T-cell (primary cell): ENCODE measurements around the gene LRRN4. TPM values are rescaled to one million over a fixed set of nuclear protein-coding genes. Genes with fewer than 3 reads are reported as not detected.

Experiments
- ATAC-seq, 4 experiments: fragments of 200-7000 bp in 3 of 4; fragments of 150-1000 bp in 1 of 4; cut with Tn5 transposase; replicated peaks in 1 of 4; 1 replicate in 3 of 4; 2 replicates in 1 of 4; pipeline ENCODE4 v1.10.0; 2021; ENCODE audit warnings: moderate library complexity in 3 of 4, mild to moderate bottlenecking in 2 of 4, moderate number of reproducible peaks in 1 of 4
- CTCF ChIA-PET, 2 donors: fragments of 300-600 bp; sonication (Branson Sonifier 250); formaldehyde crosslinking; loops; one replicate each; lab custom pipeline; 2022; ENCODE audit warnings: antibody characterized with exemption in 2 of 2; lab: Charles Lee
- POLR2A ChIA-PET, 2 donors: fragments of 300-600 bp; sonication (Branson Sonifier 250); formaldehyde crosslinking; loops; one replicate each; lab custom pipeline; 2022; ENCODE audit warnings: antibody characterized with exemption in 2 of 2; lab: Charles Lee
- DNase-seq, 35 experiments: peaks; one replicate each; pipeline versions ENCODE4 v3.0.0 to v3.0.0-alpha.2; 2013 to 2023
- H3K27ac ChIP-seq: one replicate; pipeline ENCODE4 v1.5.1; 2013; ENCODE audit warnings: low read length
- H3K27me3 ChIP-seq, 2 experiments: replicated peaks in 1 of 2; 1 replicate in 1 of 2; 2 replicates in 1 of 2; pipeline versions ENCODE4 v1.6.1 to v1.7.0; 2013; ENCODE audit warnings: low read length in 1 of 2, mixed read lengths in 1 of 2; ENCODE audit not compliant: control insufficient read depth in 2 of 2, insufficient read depth in 2 of 2; ENCODE audit errors: extremely low read depth in 1 of 2
- H3K36me3 ChIP-seq, 2 donors: 1 replicate in 1 of 2; 2 replicates in 1 of 2; pipeline versions ENCODE4 v1.6.1 to v1.7.0; 2013; ENCODE audit warnings: low read length in 1 of 2; ENCODE audit not compliant: control insufficient read depth in 2 of 2, insufficient read depth in 1 of 2; ENCODE audit errors: extremely low read depth in 1 of 2
- H3K4me1 ChIP-seq, 2 experiments: 1 replicate in 1 of 2; 2 replicates in 1 of 2; pipeline versions ENCODE4 v1.6.1 to v1.7.0; 2013; ENCODE audit warnings: low read length in 2 of 2, mixed read lengths in 1 of 2; ENCODE audit not compliant: insufficient read depth in 2 of 2, control insufficient read depth in 1 of 2; ENCODE audit errors: extremely low read depth in 1 of 2
- H3K4me3 ChIP-seq, 2 donors: 1 replicate in 1 of 2; 2 replicates in 1 of 2; pipeline versions ENCODE4 v1.5.1 to v1.7.0; 2013; ENCODE audit warnings: mild to moderate bottlenecking in 2 of 2, low read length in 1 of 2, moderate library complexity in 1 of 2; ENCODE audit not compliant: control insufficient read depth in 1 of 2; ENCODE audit errors: extremely low read depth in 1 of 2
- H3K9me3 ChIP-seq: 2 replicates; pipeline ENCODE4 v1.7.0; 2013
- H3K27ac Mint-ChIP-seq, 2 donors: one replicate each; pipeline ENCODE4 v1.8.0; 2020 to 2021; ENCODE audit warnings: mild to moderate bottlenecking in 2 of 2, mixed read lengths in 2 of 2
- H3K27me3 Mint-ChIP-seq, 2 donors: one replicate each; pipeline ENCODE4 v1.8.0; 2021 to 2022; ENCODE audit warnings: mixed read lengths in 2 of 2
- H3K36me3 Mint-ChIP-seq: one replicate; pipeline ENCODE4 v1.8.0; 2021; ENCODE audit warnings: mixed read lengths
- H3K4me1 Mint-ChIP-seq, 3 donors: one replicate each; pipeline ENCODE4 v1.8.0; 2020 to 2022; ENCODE audit warnings: mixed read lengths in 3 of 3, mild to moderate bottlenecking in 1 of 3
- H3K4me3 Mint-ChIP-seq, 3 donors: one replicate each; pipeline ENCODE4 v1.8.0; 2020 to 2022; ENCODE audit warnings: mild to moderate bottlenecking in 3 of 3, mixed read lengths in 3 of 3, moderate library complexity in 3 of 3
- H3K9me3 Mint-ChIP-seq, 3 donors: one replicate each; pipeline ENCODE4 v1.8.0; 2020 to 2022; ENCODE audit warnings: mixed read lengths in 3 of 3
- WGBS: methylation state at CpG from one replicate; pipeline ENCODE4 v1.1.5; 2013; ENCODE audit warnings: missing lambda C conversion rate; ENCODE audit not compliant: insufficient coverage; 5-methylcytosine and 5-hydroxymethylcytosine counted together
- total RNA-seq, 35 experiments: library from RNA in 6 of 35; stranded (reverse) in 6 of 35; fragments of 120-200 nt in 1 of 35; gene quantifications; one replicate each; pipeline versions ENCODE4 v1.2.1 to v1.2.4 and lab custom pipeline; 2013 to 2026

Gene LRRN4
- total RNA-seq, 5 donors from 2014 or later (not counting 1 experiment from before 2014, with no cell fraction given): 0.09 TPM; not detected in 3

DNA sequence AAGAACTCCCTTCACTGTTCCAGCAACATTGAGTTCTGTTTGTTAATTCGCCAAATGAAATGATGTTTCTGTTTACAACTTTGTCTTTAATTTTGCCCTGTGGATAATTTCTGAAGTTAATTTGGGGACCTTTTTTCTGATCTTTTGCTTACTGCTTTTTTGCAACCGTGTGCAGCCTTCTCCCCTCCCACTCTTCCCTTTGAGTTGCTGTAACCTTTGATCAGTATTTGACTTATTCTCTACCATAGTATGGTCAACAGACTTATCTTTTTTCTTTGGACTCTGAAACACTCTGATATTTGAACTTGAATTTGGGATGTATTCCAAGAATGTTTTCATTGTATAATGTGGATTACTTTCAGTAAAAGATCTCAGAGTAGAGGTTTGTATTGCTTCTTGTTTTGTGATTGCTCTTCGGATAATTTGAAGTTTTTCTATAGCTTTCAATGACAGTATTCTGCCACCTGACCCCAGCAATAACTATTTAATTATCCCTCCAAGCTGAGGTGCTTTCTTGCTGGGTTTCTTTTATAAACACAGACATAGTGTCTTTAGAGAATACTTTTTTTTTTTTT is 46.2 kb downstream of the LRRN4 start:
- Mint-ChIP-seq H3K9me3 (no peaks in the 10 kb centered on the region), H3K27ac (no peak overlapping the region), H3K4me1 (peaks cover 44 to 47% (median 44%) of the 10 kb centered on the region in 3 donors), H3K4me3 (peak overlapping the region; percentile 92 to 95 (median 95)), H3K27me3 (no peaks in the 10 kb centered on the region), H3K36me3 (peaks cover 25% of the 10 kb centered on the region)
- Histone ChIP-seq H3K27me3 (no peaks in the 10 kb centered on the region), H3K27ac (no peak overlapping the region), H3K4me3 (peak overlapping the region in 1 of 2 donors; percentile 90), H3K36me3 (peaks cover 0 to 19% of the 10 kb centered on the region in 2 donors), H3K4me1 (peaks cover 13 to 22% of the 10 kb centered on the region in 2 experiments), H3K9me3 (no peaks in the 10 kb centered on the region)
- no peak for ATAC-seq
- CTCF ChIA-PET: interaction anchor here in 1 of 2 donors (0.6 to 1.1 kb wide), 2 partner anchors 13 to 56 kb away, joined by 3 to 4 read pairs; no protein-coding TSS in a partner anchor
- POLR2A ChIA-PET: interaction anchor here (0.6 to 0.7 kb wide), 2 partner anchors 94 to 172 kb away, joined by 3 to 12 read pairs; no protein-coding TSS in a partner anchor
- no peak for DNase-seq
- WGBS: no CpG with 5 or more reads among the region's 3 CpGs

- Histone ChIP-seq H3K36me3 (peaks cover 0 to 14% of the 10 kb centered on the region in 2 donors), H3K4me1 (peaks cover 12 to 22% of the 10 kb centered on the region in 2 experiments), H3K27ac (no peak overlapping the region), H3K9me3 (no peaks in the 10 kb centered on the region), H3K27me3 (no peaks in the 10 kb centered on the region), H3K4me3 (peak overlapping the region; percentile 78 to 90)
- ChIA-PET CTCF (interaction anchor here in 1 of 2 donors (0.6 kb wide), 1 partner anchor 12 kb away, joined by 4 read pairs; no protein-coding TSS in a partner anchor), POLR2A (interaction anchor here in 1 of 2 donors (0.6 kb wide), 1 partner anchor 94 kb away, joined by 12 read pairs; no protein-coding TSS in a partner anchor)
- DNase-seq (no peak), ATAC-seq (no peak)
- peaks cover 39 to 42% (median 39%) of the 10 kb centered on the region in 3 donors for H3K4me1 Mint-ChIP-seq
- WGBS: no CpG with 5 or more reads among the region's 4 CpGs
- H3K9me3 Mint-ChIP-seq: no peaks in the 10 kb centered on the region
- peaks cover 20% of the 10 kb centered on the region for H3K36me3 Mint-ChIP-seq
- H3K4me3 Mint-ChIP-seq: peak overlapping the region; percentile 92 to 95 (median 95)
- H3K27ac Mint-ChIP-seq: peak overlapping the region in 1 of 2 donors; percentile 48
- H3K27me3 Mint-ChIP-seq: no peaks in the 10 kb centered on the region
Observed at GRCh38 chr20:6007094-6007528, 46.7 kb downstream of the LRRN4 start.

DNA sequence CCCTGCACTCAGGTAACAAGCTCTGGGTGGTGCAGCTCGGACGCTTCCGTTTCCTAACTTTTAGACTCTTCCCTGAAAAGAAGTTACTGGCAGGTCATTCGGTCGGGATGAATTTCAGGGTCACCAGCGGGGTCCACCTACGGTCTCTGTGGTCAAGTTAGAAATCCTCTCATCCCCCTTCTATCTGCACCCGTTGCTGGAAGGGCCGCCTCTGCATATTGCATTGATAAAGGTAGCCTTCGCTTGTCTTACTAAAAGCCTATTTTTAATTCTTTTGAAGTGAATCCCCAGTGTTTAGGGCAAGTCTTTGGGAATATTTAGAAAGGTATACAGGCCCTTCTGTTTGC is 47.3 kb downstream of the LRRN4 start:
- ATAC-seq (no peak), DNase-seq (no peak)
- Histone ChIP-seq H3K36me3 (peaks cover 0 to 9% of the 10 kb centered on the region in 2 donors), H3K27me3 (no peaks in the 10 kb centered on the region), H3K27ac (no peak overlapping the region), H3K9me3 (no peaks in the 10 kb centered on the region), H3K4me3 (peak overlapping the region; percentile 78 to 90), H3K4me1 (peaks cover 10 to 22% of the 10 kb centered on the region in 2 experiments)
- no peaks in the 10 kb centered on the region for H3K9me3 Mint-ChIP-seq
- peaks cover 15% of the 10 kb centered on the region for H3K36me3 Mint-ChIP-seq
- H3K4me1 Mint-ChIP-seq: peaks cover 36 to 37% (median 36%) of the 10 kb centered on the region in 3 donors
- no peaks in the 10 kb centered on the region for H3K27me3 Mint-ChIP-seq
- peak overlapping the region; percentile 92 to 95 (median 95) for H3K4me3 Mint-ChIP-seq
- WGBS: 0% methylated on average over 5 of the region's 10 CpGs
- H3K27ac Mint-ChIP-seq: peak overlapping the region; percentile 90
- ChIA-PET CTCF (no interaction called here), POLR2A (no interaction called here)

DNA sequence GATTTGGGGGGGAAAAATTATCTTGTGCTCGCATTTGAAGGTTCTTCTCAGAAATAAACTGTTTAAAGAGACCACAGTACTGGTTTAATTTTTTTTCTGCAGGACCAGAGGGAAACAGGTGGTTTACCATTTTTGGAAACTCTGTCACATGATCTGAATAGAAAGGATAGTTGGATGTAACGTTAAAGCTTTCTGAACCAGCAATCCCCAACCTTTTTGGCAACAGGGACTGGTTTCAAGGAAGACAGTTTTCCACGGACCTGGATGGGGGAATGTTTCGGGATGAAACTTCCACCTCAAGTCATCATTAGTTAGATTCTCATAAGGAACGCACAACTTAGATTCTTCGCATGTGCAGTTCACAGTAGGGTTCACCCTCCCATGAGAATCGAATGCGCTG is 53.0 kb downstream of the LRRN4 start:
- Mint-ChIP-seq H3K27ac (no peak overlapping the region), H3K36me3 (no peaks in the 10 kb centered on the region), H3K27me3 (no peaks in the 10 kb centered on the region), H3K9me3 (no peaks in the 10 kb centered on the region), H3K4me1 (peaks cover 32 to 42% (median 34%) of the 10 kb centered on the region in 3 donors), H3K4me3 (no peak overlapping the region)
- WGBS: 52% methylated on average over 4 of the region's 8 CpGs
- no peak for DNase-seq
- ATAC-seq: no peak
- ChIA-PET POLR2A (interaction anchor here (0.6 to 0.7 kb wide), 2 partner anchors 65 to 480 kb away, joined by 3 read pairs; no protein-coding TSS in a partner anchor), CTCF (interaction anchor here in 1 of 2 donors (1.2 kb wide), 1 partner anchor 9 kb away, joined by 3 read pairs; no protein-coding TSS in a partner anchor)
- Histone ChIP-seq H3K4me3 (no peak overlapping the region), H3K36me3 (no peaks in the 10 kb centered on the region), H3K4me1 (peaks cover 10 to 20% of the 10 kb centered on the region in 2 experiments), H3K9me3 (no peaks in the 10 kb centered on the region), H3K27me3 (no peaks in the 10 kb centered on the region), H3K27ac (no peak overlapping the region)

DNA sequence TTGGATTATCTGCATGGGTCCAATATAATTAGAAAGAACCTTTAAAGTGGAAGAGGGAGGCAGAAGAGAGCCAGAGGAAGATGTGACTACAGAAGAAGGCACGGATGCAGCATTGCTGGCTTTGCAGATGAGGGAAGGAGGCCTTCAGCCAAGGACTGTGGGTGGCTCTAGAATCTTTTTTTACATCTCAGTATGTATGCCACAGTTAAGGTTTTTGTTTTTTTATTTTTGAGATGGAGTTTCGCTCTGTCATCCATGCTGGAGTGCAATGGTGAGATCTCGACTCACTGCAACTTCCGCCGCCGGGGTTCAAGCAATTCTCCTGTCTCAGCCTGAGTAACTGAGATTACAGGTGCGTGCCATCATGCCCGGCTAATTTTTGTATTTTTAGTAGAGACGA is 54.1 kb downstream of the LRRN4 start:
- Mint-ChIP-seq H3K36me3 (no peaks in the 10 kb centered on the region), H3K9me3 (no peaks in the 10 kb centered on the region), H3K27ac (no peak overlapping the region), H3K4me3 (no peak overlapping the region), H3K27me3 (no peaks in the 10 kb centered on the region), H3K4me1 (peaks cover 31 to 42% (median 36%) of the 10 kb centered on the region in 3 donors)
- WGBS: 97% methylated on average over 9 of the region's 9 CpGs
- H3K4me3 ChIP-seq: no peak overlapping the region
- no peaks in the 10 kb centered on the region for H3K36me3 ChIP-seq
- ChIA-PET CTCF (no interaction called here), POLR2A (no interaction called here)
- H3K27ac ChIP-seq: no peak overlapping the region
- peaks cover 4 to 20% of the 10 kb centered on the region in 2 experiments for H3K4me1 ChIP-seq
- H3K27me3 ChIP-seq: no peaks in the 10 kb centered on the region
- DNase-seq (no peak), ATAC-seq (no peak)
- no peaks in the 10 kb centered on the region for H3K9me3 ChIP-seq

DNA sequence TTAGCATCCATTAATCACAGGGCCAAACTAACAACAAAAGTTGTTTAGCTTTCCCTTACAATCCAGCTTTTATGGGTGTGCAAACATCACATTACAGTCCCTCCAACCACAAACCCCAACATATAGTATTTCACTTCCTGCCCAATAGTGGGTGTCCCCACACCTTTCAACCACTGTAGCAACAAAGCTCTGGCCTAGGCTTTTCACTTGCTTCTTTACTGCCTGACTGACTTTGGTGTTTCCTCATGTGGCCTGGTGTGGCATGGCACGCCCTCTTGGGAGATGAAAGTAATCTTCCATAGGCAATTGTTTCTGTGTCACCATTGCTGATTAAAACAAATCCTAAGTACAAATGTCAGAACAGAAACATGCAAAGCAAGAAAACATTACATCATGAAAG is 57.1 kb downstream of the LRRN4 start:
- WGBS: no CpG with 5 or more reads among the region's 1 CpG
- Histone ChIP-seq H3K9me3 (no peaks in the 10 kb centered on the region), H3K36me3 (peaks cover 0 to 6% of the 10 kb centered on the region in 2 donors), H3K27ac (peak overlapping the region; percentile 32), H3K27me3 (no peaks in the 10 kb centered on the region), H3K4me3 (no peak overlapping the region), H3K4me1 (peaks cover 4 to 20% of the 10 kb centered on the region in 2 experiments)
- ChIA-PET CTCF (interaction anchor here (0.7 kb wide), 2 partner anchors 13 to 51 kb away, joined by 3 to 4 read pairs; no protein-coding TSS in a partner anchor), POLR2A (no interaction called here)
- Mint-ChIP-seq H3K4me1 (peaks cover 23 to 33% (median 26%) of the 10 kb centered on the region in 3 donors), H3K27me3 (no peaks in the 10 kb centered on the region), H3K36me3 (peaks cover 3% of the 10 kb centered on the region), H3K27ac (peak overlapping the region; percentile 86 to 88), H3K9me3 (no peaks in the 10 kb centered on the region), H3K4me3 (peak overlapping the region in 1 of 3 donors; percentile 8)
- peak in 32 of 35 experiments; percentile 7 to 73 (median 41) for DNase-seq
- ATAC-seq: peak; percentile 76 to 98 (median 92)
